ENCODE results near the gene BHLHE41. TPM values are rescaled to one million over a fixed set of nuclear protein-coding genes. Genes with fewer than 3 reads are reported as not detected.
A peak's percentile ranks its signal among the peaks of the same experiment; 100 is the strongest.

The BHLHE41 gene
- total and polyA plus RNA-seq, 8 donors = 3.8 to 29.4 (median 10.9) TPM

DNA sequence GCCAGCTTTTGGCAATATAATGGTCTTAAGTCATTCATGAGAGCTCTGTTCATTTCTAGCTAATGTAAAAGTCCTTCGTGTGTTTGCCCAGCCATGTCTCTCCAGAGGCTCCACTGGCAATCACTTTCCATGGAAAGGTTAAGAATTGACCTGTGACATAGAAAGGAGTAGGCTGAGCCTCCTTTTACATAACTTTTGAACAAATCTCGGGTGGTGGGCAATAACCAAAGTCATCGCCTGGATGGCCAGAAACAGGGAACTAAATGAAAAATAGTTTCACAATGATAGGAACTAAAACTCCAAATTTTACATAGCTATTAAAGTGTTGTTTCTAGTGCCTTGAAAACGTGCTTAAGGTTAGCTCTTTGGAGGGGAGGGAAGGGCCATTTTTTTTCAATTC lies 6.5 kb downstream of the BHLHE41 start:
- ATAC-seq (no peak), DNase-seq (no peak), FAIRE-seq (no peak)
- intact Hi-C loops (cut with DNase I) = no loop called here
- Histone ChIP-seq H3K27ac (no peak overlapping the region), H3K36me3 (no peaks in the 10 kb centered on the region), H3K9me3 (no peaks in the 10 kb centered on the region), H3K4me1 (peaks cover 10 to 11% (median 11%) of the 10 kb centered on the region in 3 donors), H3K27me3 (no peaks in the 10 kb centered on the region), H3K4me3 (no peak overlapping the region)
- TF ChIP-seq, protein P1, sequence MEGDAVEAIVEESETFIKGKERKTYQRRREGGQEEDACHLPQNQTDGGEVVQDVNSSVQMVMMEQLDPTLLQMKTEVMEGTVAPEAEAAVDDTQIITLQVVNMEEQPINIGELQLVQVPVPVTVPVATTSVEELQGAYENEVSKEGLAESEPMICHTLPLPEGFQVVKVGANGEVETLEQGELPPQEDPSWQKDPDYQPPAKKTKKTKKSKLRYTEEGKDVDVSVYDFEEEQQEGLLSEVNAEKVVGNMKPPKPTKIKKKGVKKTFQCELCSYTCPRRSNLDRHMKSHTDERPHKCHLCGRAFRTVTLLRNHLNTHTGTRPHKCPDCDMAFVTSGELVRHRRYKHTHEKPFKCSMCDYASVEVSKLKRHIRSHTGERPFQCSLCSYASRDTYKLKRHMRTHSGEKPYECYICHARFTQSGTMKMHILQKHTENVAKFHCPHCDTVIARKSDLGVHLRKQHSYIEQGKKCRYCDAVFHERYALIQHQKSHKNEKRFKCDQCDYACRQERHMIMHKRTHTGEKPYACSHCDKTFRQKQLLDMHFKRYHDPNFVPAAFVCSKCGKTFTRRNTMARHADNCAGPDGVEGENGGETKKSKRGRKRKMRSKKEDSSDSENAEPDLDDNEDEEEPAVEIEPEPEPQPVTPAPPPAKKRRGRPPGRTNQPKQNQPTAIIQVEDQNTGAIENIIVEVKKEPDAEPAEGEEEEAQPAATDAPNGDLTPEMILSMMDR (IDR thresholded peaks at IDR 0.05) = no peak
- 76 to 81% methylated on average over 4 of the region's 4 CpGs for WGBS, 2 donors

DNA sequence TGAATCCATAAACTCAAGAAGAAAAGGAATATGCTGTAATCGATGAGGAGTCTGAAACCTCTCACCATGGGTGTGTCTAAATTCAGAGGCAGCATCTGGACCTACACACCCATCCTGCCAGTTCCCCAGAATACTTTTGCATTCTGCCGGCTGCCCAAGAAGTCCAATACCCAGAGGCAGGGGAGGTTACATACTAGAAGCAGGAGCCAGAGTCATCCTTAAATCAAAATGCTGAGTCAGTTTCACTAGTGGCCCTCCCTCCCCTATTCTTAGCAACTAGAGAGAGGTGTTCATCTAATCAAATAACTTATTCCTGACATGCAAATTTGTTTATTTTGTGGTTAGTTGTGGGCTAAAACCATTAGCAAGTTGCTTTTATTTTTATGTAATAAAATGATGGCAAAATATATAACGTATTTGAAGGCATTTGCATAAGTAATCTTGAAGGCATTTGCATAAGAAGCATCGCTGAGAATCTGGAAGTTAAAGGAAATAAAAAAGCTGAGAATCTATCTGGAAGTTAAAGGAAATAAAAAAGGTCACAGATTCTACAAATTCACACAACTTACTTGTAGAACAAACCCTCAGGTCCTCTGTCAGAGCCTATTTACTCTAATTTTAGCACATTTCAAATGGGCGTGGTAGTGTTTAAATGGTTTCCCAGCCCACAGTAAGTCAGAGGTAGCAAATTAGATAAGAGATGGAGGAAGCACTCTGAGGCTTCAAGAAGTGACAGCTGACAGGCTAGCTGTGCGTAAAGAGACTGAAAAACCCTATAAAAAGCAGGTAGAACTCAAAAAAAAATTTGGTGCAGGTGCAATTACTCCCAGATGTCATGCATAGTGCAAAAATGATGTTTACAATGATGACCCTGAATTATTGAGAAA lies 7.8 kb downstream of the BHLHE41 start:
- 75 to 80% methylated on average over 6 of the region's 6 CpGs for WGBS, 2 donors
- no peak overlapping the region for H3K4me3 ChIP-seq
- TF ChIP-seq, protein P1 (IDR thresholded peaks at IDR 0.05) = no peak
- FAIRE-seq (no peak), DNase-seq (no peak), ATAC-seq (no peak)
- no peaks in the 10 kb centered on the region for H3K9me3 ChIP-seq
- H3K36me3 ChIP-seq = no peaks in the 10 kb centered on the region
- H3K4me1 ChIP-seq = peaks cover 11 to 18% (median 12%) of the 10 kb centered on the region in 3 donors
- H3K27me3 ChIP-seq = no peaks in the 10 kb centered on the region
- intact Hi-C loops (cut with DNase I) = no loop called here
- no peak overlapping the region for H3K27ac ChIP-seq

GRCh38 chr12:26114720-26115401 lies 10.0 kb downstream of the BHLHE41 start:
- 8 to 11% methylated on average over 13 of the region's 13 CpGs for WGBS, 2 donors
- intact Hi-C loops (cut with DNase I) = no loop called here
- peak overlapping the region; percentile 93 to 97 (median 94) for H3K27ac ChIP-seq
- no peaks in the 10 kb centered on the region for H3K27me3 ChIP-seq
- peaks cover 0 to 18% (median 12%) of the 10 kb centered on the region in 3 donors for H3K4me1 ChIP-seq
- DNase-seq (no peak), FAIRE-seq (no peak), ATAC-seq (peak in 2 of 4 donors; percentile 0 to 1)
- no peaks in the 10 kb centered on the region for H3K36me3 ChIP-seq
- H3K4me3 ChIP-seq = peak overlapping the region in 2 of 4 donors; percentile 47 to 50
- TF ChIP-seq, protein P1 (IDR thresholded peaks at IDR 0.05) = no peak
- H3K9me3 ChIP-seq = no peaks in the 10 kb centered on the region

- peak overlapping the region; percentile 33 to 50 (median 42) for H3K4me3 ChIP-seq
- H3K27ac ChIP-seq = peak overlapping the region; percentile 93 to 97 (median 94)
- no peaks in the 10 kb centered on the region for H3K9me3 ChIP-seq
- intact Hi-C loops (cut with DNase I) = no loop called here
- peak; percentile 83 to 90 (median 90) for ATAC-seq
- no peaks in the 10 kb centered on the region for H3K27me3 ChIP-seq
- 0% methylated on average over 72 of the region's 72 CpGs for WGBS, 2 donors
- H3K4me1 ChIP-seq = peaks cover 0 to 18% (median 12%) of the 10 kb centered on the region in 3 donors
- peak; percentile 96 to 99 (median 98) for DNase-seq
- no peaks in the 10 kb centered on the region for H3K36me3 ChIP-seq
- FAIRE-seq = peak; percentile 5
- TF ChIP-seq, protein P1 (IDR thresholded peaks at IDR 0.05) = peak in 2 of 4 donors; percentile 28 to 37
Observed at GRCh38 chr12:26113853-26114719, 10.8 kb downstream of the BHLHE41 start.
